Keratinocyte (primary cell): ENCODE results near the gene TSHR. TPM values are rescaled to one million over a fixed set of nuclear protein-coding genes. Genes with fewer than 3 reads are reported as not detected.

Source experiments
- DNase-seq: peaks from one replicate; pipeline ENCODE4 v3.0.0-alpha.2; 2011; ENCODE audit warnings: low read depth, missing footprints, low spot score
- FAIRE-seq: peaks from 2 replicates; lab custom pipeline; 2011; peaks lifted over from hg19 to GRCh38; lab: Jason Lieb, UNC
- H2AFZ ChIP-seq: 2 replicates; pipeline ENCODE4 v1.6.0; 2012; ENCODE audit warnings: low read length, control low read depth, inconsistent platforms; ENCODE audit not compliant: control insufficient read depth
- H3K27ac ChIP-seq: 2 replicates; pipeline ENCODE4 v1.5.1; 2011; ENCODE audit warnings: low read length; ENCODE audit not compliant: control insufficient read depth, insufficient read depth
- H3K27me3 ChIP-seq: 3 replicates; pipeline ENCODE4 v1.6.0; 2011; ENCODE audit warnings: low read length; ENCODE audit not compliant: control insufficient read depth, insufficient read depth; ENCODE audit errors: extremely low read depth
- H3K36me3 ChIP-seq, 2 experiments: 2 replicates in 1 of 2; 3 replicates in 1 of 2; pipeline ENCODE4 v1.5.1; 2011; ENCODE audit warnings: low read length in 2 of 2, mild to moderate bottlenecking in 1 of 2; ENCODE audit not compliant: control insufficient read depth in 2 of 2, insufficient read depth in 2 of 2; ENCODE audit errors: extremely low read depth in 1 of 2
- H3K4me1 ChIP-seq: 3 replicates; pipeline ENCODE4 v1.5.1; 2011; ENCODE audit warnings: low read length; ENCODE audit not compliant: control insufficient read depth, insufficient read depth; ENCODE audit errors: extremely low read depth
- H3K4me2 ChIP-seq: 3 replicates; pipeline ENCODE4 v1.6.0; 2011; ENCODE audit warnings: low read depth, low read length; ENCODE audit not compliant: control insufficient read depth, insufficient read depth; ENCODE audit errors: extremely low read depth
- H3K4me3 ChIP-seq, 3 experiments: fragments of 200-600 bp in 1 of 3; sonication (generic) in 1 of 3; 2 replicates in 2 of 3; 3 replicates in 1 of 3; pipeline ENCODE4 v1.5.1; 2011 to 2016; ENCODE audit warnings: low read length in 3 of 3, mild to moderate bottlenecking in 3 of 3, control low read depth in 2 of 3, inconsistent platforms in 1 of 3, low read depth in 1 of 3, mixed read lengths in 1 of 3, mixed run types in 1 of 3, moderate library complexity in 1 of 3; ENCODE audit not compliant: control insufficient read depth in 2 of 3, insufficient read depth in 2 of 3; ENCODE audit errors: extremely low read depth in 1 of 3
- H3K79me2 ChIP-seq: 2 replicates; pipeline ENCODE4 v1.6.0; 2012; ENCODE audit warnings: low read length; ENCODE audit not compliant: control insufficient read depth, insufficient read depth
- H3K9ac ChIP-seq: 3 replicates; pipeline ENCODE4 v1.6.0; 2011; ENCODE audit warnings: low read length; ENCODE audit not compliant: control insufficient read depth, insufficient read depth; ENCODE audit errors: extremely low read depth
- H3K9me1 ChIP-seq: 3 replicates; pipeline ENCODE4 v1.6.0; 2011; ENCODE audit warnings: low read length; ENCODE audit not compliant: control insufficient read depth, insufficient read depth; ENCODE audit errors: extremely low read depth
- H3K9me3 ChIP-seq: 2 replicates; pipeline ENCODE4 v1.5.1; 2012; ENCODE audit warnings: low read depth, low read length; ENCODE audit not compliant: control insufficient read depth
- H4K20me1 ChIP-seq: 3 replicates; pipeline ENCODE4 v1.6.0; 2011; ENCODE audit warnings: low read length; ENCODE audit not compliant: control insufficient read depth, insufficient read depth; ENCODE audit errors: extremely low read depth
- CTCF ChIP-seq, 3 experiments: IDR thresholded peaks in 1 of 3; conservative IDR thresholded peaks in 1 of 3; optimal IDR thresholded peaks in 1 of 3; 2 replicates in 2 of 3; 3 replicates in 1 of 3; pipeline versions ENCODE3 to v1.5.1; 2011; ENCODE audit warnings: low read length in 3 of 3, mild to moderate bottlenecking in 3 of 3, moderate library complexity in 2 of 3, control low read depth in 1 of 3, inconsistent platforms in 1 of 3; ENCODE audit not compliant: insufficient read depth in 2 of 3; ENCODE audit errors: extremely low read depth in 1 of 3
- EZH2 ChIP-seq: IDR thresholded peaks from one replicate; pipeline ENCODE4 v1.6.1; 2012; ENCODE audit warnings: inconsistent platforms, mild to moderate bottlenecking, low read length, moderate library complexity
- dilution Hi-C: fragments of 300-500 bp; cut with MboI; formaldehyde crosslinking; loops from one replicate; pipeline ENCODE4 v1.7.0; 2020; ENCODE audit warnings: low sequenced_read_pairs; ENCODE audit not compliant: extremely low pct_ligation_motif_present
- polyA plus RNA-seq, 5 experiments: library from polyadenylated mRNA; depleted of rRNA in 3 of 5; stranded (reverse) in 3 of 5; stranded (forward) in 1 of 5; unstranded in 1 of 5; fragments of >200 nt; gene quantifications; 1 replicate in 1 of 5; 2 replicates in 3 of 5; 3 replicates in 1 of 5; pipeline versions ENCODE4 v1.2.1 to v1.2.3, GENCODE V29; 2011 to 2012; ENCODE audit warnings: missing spikeins in 2 of 5, low read depth in 1 of 5, low replicate concordance in 1 of 5

Gene TSHR
- polyA plus RNA-seq, 1 donor (not counting 4 experiments of a cell fraction or from before 2014, with no cell fraction given), result 0.03 TPM

- Histone ChIP-seq H3K9me3 (no peaks in the 10 kb centered on the region), H3K4me1 (no peaks in the 10 kb centered on the region), H3K9ac (no peak overlapping the region), H2AFZ (no peak overlapping the region), H3K4me3 (no peak overlapping the region), H3K4me2 (no peak overlapping the region), H4K20me1 (no peaks in the 10 kb centered on the region), H3K9me1 (no peaks in the 10 kb centered on the region), H3K27me3 (no peaks in the 10 kb centered on the region), H3K36me3 (no peaks in the 10 kb centered on the region), H3K27ac (no peak overlapping the region), H3K79me2 (no peaks in the 10 kb centered on the region)
- dilution Hi-C loops, result no loop called here
- DNase-seq, result no peak
- no peak for FAIRE-seq
- TF ChIP-seq CTCF (optimal IDR thresholded peaks at IDR 0.05 in 1 of 3, IDR thresholded peaks at IDR 0.05 in 1 of 3, conservative IDR thresholded peaks at IDR 0.05 in 1 of 3; ENCODE audit: extremely low read depth in 1 of 3, insufficient read depth in 2 of 3, low read length in 3 of 3) (no peak), EZH2 (no peak)
These were observed 135.7 kb downstream of the TSHR start for GRCh38 chr14:81091139-81091538.

GRCh38 chr14:81091660-81092059, 136.2 kb downstream of the TSHR start:
- no peaks in the 10 kb centered on the region for H3K9me3 ChIP-seq
- no peaks in the 10 kb centered on the region for H3K36me3 ChIP-seq
- no peak overlapping the region for H3K9ac ChIP-seq
- no peak for FAIRE-seq
- no peak overlapping the region for H3K4me3 ChIP-seq
- DNase-seq, result no peak
- H2AFZ ChIP-seq, result no peak overlapping the region
- H3K9me1 ChIP-seq, result no peaks in the 10 kb centered on the region
- TF ChIP-seq CTCF (optimal IDR thresholded peaks at IDR 0.05 in 1 of 3, IDR thresholded peaks at IDR 0.05 in 1 of 3, conservative IDR thresholded peaks at IDR 0.05 in 1 of 3; ENCODE audit: extremely low read depth in 1 of 3, insufficient read depth in 2 of 3, low read length in 3 of 3), result no peak
- TF ChIP-seq EZH2, result no peak
- no peaks in the 10 kb centered on the region for H3K4me1 ChIP-seq
- no peaks in the 10 kb centered on the region for H3K79me2 ChIP-seq
- H3K27ac ChIP-seq, result no peak overlapping the region
- no peaks in the 10 kb centered on the region for H3K27me3 ChIP-seq
- dilution Hi-C loops, result no loop called here
- no peaks in the 10 kb centered on the region for H4K20me1 ChIP-seq
- no peak overlapping the region for H3K4me2 ChIP-seq
